CD4-positive, alpha-beta T cell (primary cell): ENCODE results near the gene TMEFF1. TPM values are rescaled to one million over a fixed set of nuclear protein-coding genes. Genes with fewer than 3 reads are reported as not detected.

Source experiments
- ATAC-seq: fragments of 200-7000 bp; cut with Tn5 transposase; one replicate; pipeline ENCODE4 v1.10.0; 2022; ENCODE audit warnings: mild to moderate bottlenecking; ENCODE audit not compliant: poor library complexity
- CTCF ChIA-PET: fragments of 350-600 bp; sonication (Branson Sonifier 250); formaldehyde crosslinking; loops from one replicate; lab custom pipeline; 2021; ENCODE audit warnings: antibody characterized with exemption, inconsistent platforms; lab: Charles Lee
- POLR2A ChIA-PET: fragments of 350-600 bp; sonication (Branson Sonifier 250); formaldehyde crosslinking; loops from one replicate; lab custom pipeline; 2021; ENCODE audit warnings: antibody characterized with exemption, inconsistent platforms; lab: Charles Lee
- DNase-seq, 14 experiments: peaks; one replicate each; pipeline ENCODE4 v3.0.0-alpha.2; 2013 to 2020; ENCODE audit warnings: mixed read lengths in 2 of 14
- H3K27ac ChIP-seq, 2 donors: one replicate each; pipeline versions ENCODE4 v1.5.1 to v1.7.0; 2013; ENCODE audit warnings: low read length in 2 of 2, low read depth in 1 of 2, mild to moderate bottlenecking in 1 of 2
- H3K27me3 ChIP-seq, 2 experiments: 1 replicate in 1 of 2; 2 replicates in 1 of 2; pipeline versions ENCODE4 v1.6.1 to v1.7.0; 2013; ENCODE audit warnings: low read length in 2 of 2, control low read depth in 1 of 2, mild to moderate bottlenecking in 1 of 2, moderate library complexity in 1 of 2; ENCODE audit not compliant: insufficient read depth in 2 of 2, control insufficient read depth in 1 of 2
- H3K36me3 ChIP-seq: one replicate; pipeline ENCODE4 v1.6.1; 2013; ENCODE audit warnings: low read length, control low read depth; ENCODE audit not compliant: insufficient read depth
- H3K4me1 ChIP-seq: one replicate; pipeline ENCODE4 v1.6.1; 2013; ENCODE audit warnings: low read length, control low read depth; ENCODE audit not compliant: insufficient read depth
- H3K4me3 ChIP-seq: one replicate; pipeline ENCODE4 v1.5.1; 2013; ENCODE audit warnings: mild to moderate bottlenecking, low read length, moderate library complexity
- H3K9me3 ChIP-seq, 2 experiments: 1 replicate in 1 of 2; 2 replicates in 1 of 2; pipeline versions ENCODE4 v1.6.1 to v1.7.0; 2013; ENCODE audit warnings: low read length in 2 of 2, mild to moderate bottlenecking in 2 of 2, control low read depth in 1 of 2, moderate library complexity in 1 of 2; ENCODE audit not compliant: control insufficient read depth in 1 of 2, insufficient read depth in 1 of 2
- H3K27ac Mint-ChIP-seq: one replicate; pipeline ENCODE4 v1.8.0; 2020; ENCODE audit warnings: mixed read lengths
- H3K27me3 Mint-ChIP-seq: one replicate; pipeline ENCODE4 v1.8.0; 2021; ENCODE audit warnings: mixed read lengths
- H3K36me3 Mint-ChIP-seq: one replicate; pipeline ENCODE4 v1.8.0; 2021; ENCODE audit warnings: low read depth, mixed read lengths
- H3K4me1 Mint-ChIP-seq: one replicate; pipeline ENCODE4 v1.8.0; 2021; ENCODE audit warnings: low read depth, mixed read lengths
- H3K4me3 Mint-ChIP-seq: one replicate; pipeline ENCODE4 v1.8.0; 2020; ENCODE audit warnings: mild to moderate bottlenecking, mixed read lengths
- H3K9me3 Mint-ChIP-seq: one replicate; pipeline ENCODE4 v1.8.0; 2020; ENCODE audit warnings: mixed read lengths
- CTCF ChIP-seq: fragments of 200-600 bp; IDR thresholded peaks from one replicate; pipeline ENCODE4 v1.8.0; 2022; ENCODE audit warnings: antibody characterized with exemption, mild to moderate bottlenecking
- intact Hi-C, 2 experiments: fragments of 100-400 bp; cut with DNase I in 1 of 2; cut with micrococcal nuclease in 1 of 2; formaldehyde crosslinking; loops; one replicate each; pipeline versions ENCODE4 v1.15.1 to v1.9.0; 2023 to 2025; cut with DNase I, micrococcal nuclease
- total RNA-seq, 174 experiments: library from RNA in 2 of 174; stranded (reverse) in 2 of 174; gene quantifications; one replicate each; pipeline ENCODE4 v1.2.3 and lab custom pipeline; 2021 to 2026

TMEFF1 gene
- total RNA-seq, 2 experiments from 2014 or later, result not detected

GRCh38 chr9:100561256-100561655 lies 88.3 kb downstream of the TMEFF1 start:
- Mint-ChIP-seq H3K36me3 (no peaks in the 10 kb centered on the region), H3K27me3 (no peaks in the 10 kb centered on the region), H3K4me3 (no peak overlapping the region), H3K9me3 (no peaks in the 10 kb centered on the region), H3K4me1 (no peaks in the 10 kb centered on the region), H3K27ac (no peak overlapping the region)
- Histone ChIP-seq H3K4me1 (no peaks in the 10 kb centered on the region), H3K4me3 (no peak overlapping the region), H3K27ac (no peak overlapping the region), H3K36me3 (no peaks in the 10 kb centered on the region), H3K9me3 (no peaks in the 10 kb centered on the region), H3K27me3 (no peaks in the 10 kb centered on the region)
- no peak for ATAC-seq
- POLR2A ChIA-PET, result no interaction called here
- no peak for DNase-seq
- no peak for TF ChIP-seq CTCF
- CTCF ChIA-PET, result no interaction called here
- intact Hi-C loops, result no loop called here

- Mint-ChIP-seq H3K9me3 (no peaks in the 10 kb centered on the region), H3K27ac (no peak overlapping the region), H3K4me1 (no peaks in the 10 kb centered on the region), H3K4me3 (no peak overlapping the region), H3K27me3 (no peaks in the 10 kb centered on the region), H3K36me3 (no peaks in the 10 kb centered on the region)
- CTCF ChIA-PET, result no interaction called here
- intact Hi-C loops, result no loop called here
- no peaks in the 10 kb centered on the region for H3K36me3 ChIP-seq
- no peaks in the 10 kb centered on the region for H3K27me3 ChIP-seq
- H3K27ac ChIP-seq, result no peak overlapping the region
- no peak overlapping the region for H3K4me3 ChIP-seq
- no peak for TF ChIP-seq CTCF
- ATAC-seq, result no peak
- H3K9me3 ChIP-seq, result no peaks in the 10 kb centered on the region
- POLR2A ChIA-PET, result no interaction called here
- no peaks in the 10 kb centered on the region for H3K4me1 ChIP-seq
- no peak for DNase-seq
These were observed 94.9 kb downstream of the TMEFF1 start for GRCh38 chr9:100567856-100568255.

- intact Hi-C loops, result loop anchor here in 1 of 2 experiments (10.0 kb wide), 1 partner anchor 59 kb away; no protein-coding TSS in a partner anchor
- CTCF ChIA-PET, result no interaction called here
- H3K36me3 Mint-ChIP-seq, result no peaks in the 10 kb centered on the region
- TF ChIP-seq CTCF, result no peak
- H3K9me3 Mint-ChIP-seq, result no peaks in the 10 kb centered on the region
- Histone ChIP-seq H3K27ac (no peak overlapping the region), H3K9me3 (no peaks in the 10 kb centered on the region), H3K4me3 (no peak overlapping the region), H3K4me1 (no peaks in the 10 kb centered on the region), H3K36me3 (no peaks in the 10 kb centered on the region), H3K27me3 (no peaks in the 10 kb centered on the region)
- no peaks in the 10 kb centered on the region for H3K4me1 Mint-ChIP-seq
- POLR2A ChIA-PET, result no interaction called here
- no peak for ATAC-seq
- H3K27me3 Mint-ChIP-seq, result no peaks in the 10 kb centered on the region
- no peak overlapping the region for H3K4me3 Mint-ChIP-seq
- H3K27ac Mint-ChIP-seq, result no peak overlapping the region
- no peak for DNase-seq
These were observed 100.8 kb downstream of the TMEFF1 start for GRCh38 chr9:100573655-100574260.
